Neuronal stem cell (in vitro differentiated cells): Measurements from ENCODE around the gene THBS2.

Experiments
- DNase-seq: peaks from one replicate; pipeline ENCODE4 v3.0.0-alpha.2; 2013; ENCODE audit warnings: low spot score
- H2AFZ ChIP-seq: one replicate; pipeline ENCODE4 v1.6.1; 2013; ENCODE audit warnings: mild to moderate bottlenecking, low read length, inconsistent platforms
- H2AK5ac ChIP-seq: 2 replicates; pipeline ENCODE4 v1.6.1; 2013; ENCODE audit warnings: low read depth, mild to moderate bottlenecking, inconsistent platforms, low read length, moderate library complexity, mixed read lengths
- H2BK120ac ChIP-seq: 2 replicates; pipeline ENCODE4 v1.6.1; 2013; ENCODE audit warnings: low read depth, mild to moderate bottlenecking, inconsistent platforms, low read length, moderate library complexity, mixed read lengths
- H2BK12ac ChIP-seq: one replicate; pipeline ENCODE4 v1.6.1; 2013; ENCODE audit warnings: low read length, inconsistent platforms
- H2BK15ac ChIP-seq: 2 replicates; pipeline ENCODE4 v1.6.1; 2013; ENCODE audit warnings: mild to moderate bottlenecking, low read length, inconsistent platforms, mixed read lengths
- H2BK5ac ChIP-seq: one replicate; pipeline ENCODE4 v1.6.1; 2013; ENCODE audit warnings: inconsistent platforms, mild to moderate bottlenecking, low read length, moderate library complexity
- H3K14ac ChIP-seq: one replicate; pipeline ENCODE4 v1.6.1; 2013; ENCODE audit warnings: low read length, inconsistent platforms
- H3K18ac ChIP-seq: 2 replicates; pipeline ENCODE4 v1.6.1; 2013; ENCODE audit warnings: low read length, inconsistent platforms
- H3K23ac ChIP-seq: 2 replicates; pipeline ENCODE4 v1.6.1; 2013; ENCODE audit warnings: low read depth, mild to moderate bottlenecking, mixed read lengths, low read length, inconsistent platforms; ENCODE audit not compliant: poor library complexity
- H3K27ac ChIP-seq: replicated peaks from 3 replicates; pipeline ENCODE4 v1.5.1; 2013; ENCODE audit warnings: low read length, inconsistent platforms
- H3K27me3 ChIP-seq, 3 experiments: 2 replicates each; pipeline ENCODE4 v1.6.1; 2013; ENCODE audit warnings: low read length in 3 of 3, mild to moderate bottlenecking in 2 of 3, inconsistent platforms in 1 of 3, low read depth in 1 of 3, mixed read lengths in 1 of 3, moderate library complexity in 1 of 3; ENCODE audit not compliant: control insufficient read depth in 3 of 3, insufficient read depth in 3 of 3
- H3K36me3 ChIP-seq, 2 donors: replicated peaks in 1 of 2; 2 replicates each; pipeline ENCODE4 v1.6.1; 2013; ENCODE audit warnings: low read length in 2 of 2; ENCODE audit not compliant: control insufficient read depth in 2 of 2, insufficient read depth in 2 of 2
- H3K4ac ChIP-seq: 2 replicates; pipeline ENCODE4 v1.6.1; 2013; ENCODE audit warnings: inconsistent platforms, mild to moderate bottlenecking, low read length, moderate library complexity
- H3K4me1 ChIP-seq, 2 donors: 1 replicate in 1 of 2; 2 replicates in 1 of 2; pipeline ENCODE4 v1.6.1; 2013; ENCODE audit warnings: low read length in 2 of 2, low read depth in 1 of 2; ENCODE audit not compliant: control insufficient read depth in 2 of 2, insufficient read depth in 1 of 2
- H3K4me2 ChIP-seq: one replicate; pipeline ENCODE4 v1.6.1; 2013; ENCODE audit warnings: mild to moderate bottlenecking, low read length, inconsistent platforms; ENCODE audit not compliant: insufficient read depth, poor library complexity, severe bottlenecking
- H3K4me3 ChIP-seq, 2 donors: 2 replicates each; pipeline ENCODE4 v1.5.1; 2013; ENCODE audit warnings: low read length in 2 of 2, mild to moderate bottlenecking in 2 of 2, inconsistent platforms in 1 of 2, moderate library complexity in 1 of 2
- H3K79me1 ChIP-seq: one replicate; pipeline ENCODE4 v1.6.1; 2013; ENCODE audit warnings: low read depth, mild to moderate bottlenecking, inconsistent platforms, low read length, moderate library complexity
- H3K9ac ChIP-seq: one replicate; pipeline ENCODE4 v1.6.1; 2013; ENCODE audit warnings: mild to moderate bottlenecking, low read depth, low read length, inconsistent platforms; ENCODE audit not compliant: poor library complexity
- H3K9me3 ChIP-seq, 2 donors: replicated peaks in 1 of 2; 2 replicates each; pipeline versions ENCODE3 to v1.6.1; 2013; ENCODE audit warnings: low read length in 2 of 2, mild to moderate bottlenecking in 2 of 2, inconsistent platforms in 1 of 2, low read depth in 1 of 2, mixed read lengths in 1 of 2, moderate library complexity in 1 of 2; ENCODE audit not compliant: control insufficient read depth in 2 of 2, insufficient read depth in 1 of 2
- H4K8ac ChIP-seq: one replicate; pipeline ENCODE4 v1.6.1; 2013; ENCODE audit warnings: low read depth, mild to moderate bottlenecking, inconsistent platforms, low read length, moderate library complexity
- H4K91ac ChIP-seq: one replicate; pipeline ENCODE4 v1.6.1; 2013; ENCODE audit warnings: low read length, low read depth, mild to moderate bottlenecking, inconsistent platforms; ENCODE audit not compliant: poor library complexity
- WGBS, 2 donors: extraction: QIAGEN DNeasy Blood & Tissue Kit; methylation state at CpG; one replicate each; pipeline ENCODE4 v1.1.7; 2013; ENCODE audit warnings: missing lambda C conversion rate in 2 of 2, mixed read lengths in 1 of 2; ENCODE audit not compliant: insufficient read length in 2 of 2, insufficient replicate concordance in 1 of 2; ENCODE audit errors: extremely low coverage in 2 of 2; 5-methylcytosine and 5-hydroxymethylcytosine counted together

THBS2 gene

GRCh38 chr6:169254456-169255316 is 1.0 kb upstream of the THBS2 start:
- peak overlapping the region; percentile 78 for H2BK15ac ChIP-seq
- no peak overlapping the region for H3K4me3 ChIP-seq
- peak overlapping the region; percentile 17 for H3K9ac ChIP-seq
- H3K27me3 ChIP-seq = peaks cover 0 to 56% (median 26%) of the 10 kb centered on the region in 3 experiments
- no CpG with 5 or more reads among the region's 19 CpGs for WGBS, 2 donors
- no peak overlapping the region for H3K4me2 ChIP-seq
- no peak overlapping the region for H4K8ac ChIP-seq
- H3K14ac ChIP-seq = peak overlapping the region; percentile 25
- H3K79me1 ChIP-seq = no peaks in the 10 kb centered on the region
- H2BK5ac ChIP-seq = no peak overlapping the region
- H3K4ac ChIP-seq = no peak overlapping the region
- peaks cover 14 to 18% of the 10 kb centered on the region in 2 donors for H3K4me1 ChIP-seq
- H4K91ac ChIP-seq = no peak overlapping the region
- H3K27ac ChIP-seq = no peak overlapping the region
- H2BK120ac ChIP-seq = no peak overlapping the region
- no peak for DNase-seq
- H2AFZ ChIP-seq = no peak overlapping the region
- H3K23ac ChIP-seq = peak overlapping the region; percentile 34
- H2BK12ac ChIP-seq = no peak overlapping the region
- H3K9me3 ChIP-seq = peaks cover 0 to 4% of the 10 kb centered on the region in 2 donors
- peak overlapping the region; percentile 59 for H3K18ac ChIP-seq
- no peaks in the 10 kb centered on the region for H3K36me3 ChIP-seq
- H2AK5ac ChIP-seq = peak overlapping the region; percentile 18

GRCh38 chr6:169252505-169253189 is 999 bp downstream of the THBS2 start:
- DNase-seq = peak; percentile 17
- Histone ChIP-seq H3K9ac (no peak overlapping the region), H4K91ac (no peak overlapping the region), H2BK120ac (no peak overlapping the region), H2BK5ac (no peak overlapping the region), H2AFZ (peak overlapping the region; percentile 75), H3K9me3 (peaks cover 4% of the 10 kb centered on the region in 2 donors), H3K27me3 (peaks cover 0 to 56% (median 26%) of the 10 kb centered on the region in 3 experiments), H3K14ac (no peak overlapping the region), H2BK12ac (no peak overlapping the region), H3K27ac (no peak overlapping the region), H3K23ac (no peak overlapping the region), H3K36me3 (peaks cover 0 to under 1% of the 10 kb centered on the region in 2 donors), H3K4ac (no peak overlapping the region), H2BK15ac (no peak overlapping the region), H3K18ac (no peak overlapping the region), H4K8ac (no peak overlapping the region), H3K4me3 (peak overlapping the region in 1 of 2 donors; percentile 33), H2AK5ac (no peak overlapping the region), H3K79me1 (no peaks in the 10 kb centered on the region), H3K4me2 (peak overlapping the region; percentile 36), H3K4me1 (peaks cover 14 to 18% of the 10 kb centered on the region in 2 donors)
- WGBS, 2 donors = no CpG with 5 or more reads among the region's 14 CpGs

GRCh38 chr6:169251822-169252504 is 1.7 kb downstream of the THBS2 start:
- Histone ChIP-seq H3K18ac (no peak overlapping the region), H3K9ac (no peak overlapping the region), H3K36me3 (peaks cover 0 to 6% of the 10 kb centered on the region in 2 donors), H3K4me2 (peak overlapping the region; percentile 36), H2BK15ac (no peak overlapping the region), H4K91ac (no peak overlapping the region), H4K8ac (no peak overlapping the region), H2AK5ac (no peak overlapping the region), H2AFZ (no peak overlapping the region), H3K14ac (no peak overlapping the region), H3K27me3 (peaks cover 0 to 54% (median 26%) of the 10 kb centered on the region in 3 experiments), H3K79me1 (no peaks in the 10 kb centered on the region), H3K23ac (no peak overlapping the region), H3K4ac (no peak overlapping the region), H3K9me3 (peaks cover 4 to 9% of the 10 kb centered on the region in 2 donors), H2BK12ac (no peak overlapping the region), H3K4me1 (peaks cover 14 to 20% of the 10 kb centered on the region in 2 donors), H3K4me3 (no peak overlapping the region), H3K27ac (no peak overlapping the region), H2BK5ac (no peak overlapping the region), H2BK120ac (no peak overlapping the region)
- no CpG with 5 or more reads among the region's 20 CpGs for WGBS, 2 donors
- no peak for DNase-seq
